GM23248 (cell line): ENCODE measurements around the gene GDPD4.

Experiments
- EZH2 ChIP-seq: fragments of 200-600 bp; sonication (generic); IDR thresholded peaks from 2 replicates; pipeline ENCODE4 v1.6.1; 2018; ENCODE audit warnings: antibody characterized with exemption, mild to moderate bottlenecking; ENCODE audit not compliant: insufficient read depth, poor library complexity, severe bottlenecking
- EZH2phosphoT487 ChIP-seq: fragments of 200-600 bp; sonication (generic); IDR thresholded peaks from 2 replicates; pipeline ENCODE4 v1.6.1; 2018; ENCODE audit warnings: antibody characterized with exemption, moderate library complexity, mild to moderate bottlenecking, low read depth; ENCODE audit not compliant: insufficient read depth

DNA sequence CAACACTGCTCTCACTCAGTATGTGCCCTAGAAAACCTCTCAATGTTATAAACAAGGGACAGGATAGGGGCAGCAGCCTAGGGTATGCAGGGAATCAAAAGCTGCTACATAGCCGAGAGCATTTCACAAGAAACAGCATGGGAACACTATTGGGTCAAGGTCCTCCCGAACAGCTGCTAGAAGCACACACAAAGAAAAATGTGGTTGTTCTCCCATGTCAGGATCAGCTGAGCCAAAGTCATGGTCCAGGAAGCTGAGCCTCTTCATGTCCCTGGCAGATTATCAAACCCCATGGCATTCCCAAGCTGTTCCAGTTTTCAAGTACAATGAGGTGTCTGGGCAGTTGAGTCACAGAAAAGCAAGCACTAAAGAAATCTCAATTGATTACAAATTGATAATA lies 21.0 kb upstream of the GDPD4 start:
- TF ChIP-seq EZH2 (no peak), EZH2phosphoT487 (no peak)
